Brain microvascular endothelial cell (primary cell): ENCODE measurements around the gene TVP23C.

Experiments
- DNase-seq: peaks from one replicate; pipeline ENCODE4 v3.0.0-alpha.2; 2020
- H3K27ac ChIP-seq: fragments of 250-450 bp; sonication (Bioruptor Pico); 2 replicates; pipeline ENCODE4 v1.5.1; 2020; ENCODE audit warnings: mild to moderate bottlenecking, moderate library complexity
- H3K27me3 ChIP-seq: fragments of 250-450 bp; sonication (Bioruptor Pico); replicated peaks from 2 replicates; pipeline ENCODE4 v1.5.1; 2020; ENCODE audit warnings: mild to moderate bottlenecking
- H3K36me3 ChIP-seq: fragments of 250-450 bp; sonication (Bioruptor Pico); replicated peaks from 2 replicates; pipeline ENCODE4 v1.5.1; 2020; ENCODE audit warnings: mild to moderate bottlenecking
- H3K4me3 ChIP-seq: 2 replicates; pipeline ENCODE4 v1.5.1; 2011; ENCODE audit warnings: low read depth, mild to moderate bottlenecking, control low read depth, low read length, moderate library complexity
- CTCF ChIP-seq: IDR thresholded peaks from 2 replicates; pipeline ENCODE4 v1.5.1; 2011; ENCODE audit warnings: low read depth, mild to moderate bottlenecking, moderate library complexity, low read length, control low read depth, inconsistent platforms; ENCODE audit errors: missing control alignments
- in situ Hi-C: cut with HindIII; loops from 2 replicates; pipeline ENCODE4 v1.10.0; 2017; ENCODE audit warnings: low sequenced_read_pairs, low pct_ligation_motif_present

Gene TVP23C

DNA sequence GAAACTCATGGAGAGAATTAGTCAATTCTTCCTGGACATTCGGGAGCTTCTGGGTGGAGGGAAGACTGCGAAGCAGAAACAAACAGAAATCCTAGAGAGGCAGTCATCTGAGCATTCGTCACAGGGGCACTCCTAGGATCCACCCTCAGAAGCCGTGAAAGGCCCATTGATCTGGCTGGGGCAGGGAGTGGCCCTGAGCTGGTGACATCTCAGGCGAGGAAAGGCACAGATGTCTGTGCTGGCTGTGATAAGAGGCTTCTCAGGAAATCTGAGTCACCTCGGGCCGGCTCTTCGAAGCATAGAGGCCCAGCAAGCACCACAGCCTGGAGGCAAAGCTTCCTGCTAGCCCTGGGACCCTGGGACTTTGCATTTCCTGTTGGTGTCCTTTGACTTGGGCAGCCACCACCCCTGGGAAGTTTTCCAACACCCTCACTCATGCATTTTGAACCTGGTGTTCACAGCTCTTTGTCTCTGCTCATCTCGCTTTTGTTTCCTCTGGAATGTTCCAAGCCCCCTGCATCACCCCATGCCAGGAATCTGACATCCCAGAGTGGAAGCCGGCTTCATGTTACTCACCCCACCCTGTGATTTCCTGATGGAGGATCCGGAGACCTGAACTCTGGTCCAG, 72.5 kb downstream of the TVP23C start:
- Histone ChIP-seq H3K27me3 (no peaks in the 10 kb centered on the region), H3K4me3 (no peak overlapping the region), H3K36me3 (no peaks in the 10 kb centered on the region), H3K27ac (peak overlapping the region; percentile 70)
- no peak for TF ChIP-seq CTCF
- in situ Hi-C loops, result loop anchor here (25.0 kb wide), 1 partner anchor 203 kb away; no protein-coding TSS in a partner anchor
- DNase-seq, result peak; percentile 73

DNA sequence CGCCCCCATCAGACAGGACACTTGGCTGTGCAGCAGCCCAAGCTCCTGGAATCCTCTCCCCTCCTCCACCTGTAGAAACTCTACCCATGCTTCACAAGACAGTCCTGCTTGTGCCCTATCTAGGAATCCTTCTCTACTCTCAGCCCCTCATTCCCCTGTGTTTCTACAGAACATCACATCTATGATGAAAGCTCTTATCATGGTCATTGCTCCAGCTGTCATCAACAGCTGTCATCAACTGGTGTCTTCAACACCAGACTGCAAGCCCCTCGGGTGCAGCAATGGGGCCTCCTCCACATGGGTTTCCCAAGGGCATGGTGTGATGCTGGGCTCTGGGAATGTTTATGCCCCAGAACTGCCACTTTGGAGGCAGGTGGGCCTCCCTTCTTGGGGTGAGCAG, 74.7 kb downstream of the TVP23C start:
- no peak for TF ChIP-seq CTCF
- DNase-seq, result no peak
- no peaks in the 10 kb centered on the region for H3K27me3 ChIP-seq
- in situ Hi-C loops, result loop anchor here (25.0 kb wide), 1 partner anchor 201 kb away; no protein-coding TSS in a partner anchor
- H3K36me3 ChIP-seq, result no peaks in the 10 kb centered on the region
- H3K4me3 ChIP-seq, result no peak overlapping the region
- no peak overlapping the region for H3K27ac ChIP-seq

DNA sequence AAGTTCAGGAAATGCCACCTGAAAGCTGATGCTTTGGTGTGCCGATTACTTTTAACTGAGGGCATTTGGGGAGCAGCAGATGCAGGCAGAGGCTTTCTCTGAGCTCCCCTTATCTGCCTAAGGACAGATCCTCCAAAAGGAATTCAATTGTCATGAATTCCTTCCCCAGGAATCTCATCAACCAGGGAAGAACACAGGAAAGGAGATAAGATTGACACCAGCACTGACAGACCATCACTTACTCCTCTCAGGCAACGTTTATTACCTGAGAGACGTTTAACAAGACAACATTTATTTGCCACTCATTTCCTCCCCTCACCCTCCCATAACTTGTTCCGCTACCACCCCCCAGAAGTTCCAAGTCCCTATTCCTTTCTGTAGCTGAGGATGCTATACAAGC, 78.2 kb downstream of the TVP23C start:
- Histone ChIP-seq H3K27ac (no peak overlapping the region), H3K4me3 (no peak overlapping the region)
- no peak for TF ChIP-seq CTCF

DNA sequence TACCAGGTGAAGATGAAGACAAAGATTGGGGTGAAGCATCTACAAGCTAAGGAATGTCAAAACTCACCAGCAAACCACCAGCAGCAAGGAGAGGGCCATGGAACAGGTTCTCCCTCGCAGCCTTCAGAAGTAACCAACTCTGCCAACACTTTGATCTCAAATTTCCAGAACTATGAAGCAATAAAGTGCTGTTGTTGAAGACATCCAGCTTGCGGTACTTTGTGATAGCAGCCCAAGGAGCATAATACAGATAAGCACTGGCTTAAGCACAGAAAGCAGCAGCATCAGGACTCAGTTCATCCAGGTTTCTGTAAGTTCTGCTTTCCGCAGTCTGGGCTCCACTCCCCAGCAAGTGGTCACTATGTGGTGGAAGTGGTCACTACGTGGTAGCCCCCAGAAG, 79.9 kb downstream of the TVP23C start:
- Histone ChIP-seq H3K27ac (no peak overlapping the region), H3K4me3 (no peak overlapping the region), H3K27me3 (no peaks in the 10 kb centered on the region), H3K36me3 (no peaks in the 10 kb centered on the region)
- in situ Hi-C loops, result loop anchor here (25.0 kb wide), 1 partner anchor 196 kb away; no protein-coding TSS in a partner anchor
- TF ChIP-seq CTCF, result no peak
- no peak for DNase-seq

More for the DNA sequence above, 78.2 kb downstream of the TVP23C start:
- Histone ChIP-seq H3K36me3 (no peaks in the 10 kb centered on the region), H3K27me3 (no peaks in the 10 kb centered on the region)
- in situ Hi-C loops, result loop anchor here (25.0 kb wide), 1 partner anchor 198 kb away; no protein-coding TSS in a partner anchor
- no peak for DNase-seq

DNA sequence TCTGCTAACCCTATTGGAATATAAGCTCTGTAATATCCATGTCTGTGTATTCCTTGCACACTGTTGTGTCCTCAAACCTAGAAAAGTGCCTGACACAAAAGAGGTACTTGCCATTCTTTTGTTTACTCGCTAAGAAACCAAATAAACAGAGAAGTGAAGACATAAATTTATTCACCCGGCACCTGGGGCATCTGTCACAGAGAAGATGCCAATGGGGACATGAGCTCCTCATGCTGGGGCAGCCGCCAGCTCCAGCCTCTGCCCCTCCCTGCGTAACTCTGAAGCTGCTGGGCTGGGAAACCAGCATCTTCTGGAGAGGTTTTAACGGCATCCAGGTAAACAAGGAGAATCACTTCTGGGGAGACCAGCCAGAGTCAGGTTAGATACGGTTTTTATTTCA, 80.8 kb downstream of the TVP23C start:
- no peak for TF ChIP-seq CTCF
- Histone ChIP-seq H3K27me3 (no peaks in the 10 kb centered on the region), H3K36me3 (no peaks in the 10 kb centered on the region), H3K27ac (no peak overlapping the region), H3K4me3 (no peak overlapping the region)
- no peak for DNase-seq
- in situ Hi-C loops, result loop anchor here (25.0 kb wide), 1 partner anchor 195 kb away; no protein-coding TSS in a partner anchor

DNA sequence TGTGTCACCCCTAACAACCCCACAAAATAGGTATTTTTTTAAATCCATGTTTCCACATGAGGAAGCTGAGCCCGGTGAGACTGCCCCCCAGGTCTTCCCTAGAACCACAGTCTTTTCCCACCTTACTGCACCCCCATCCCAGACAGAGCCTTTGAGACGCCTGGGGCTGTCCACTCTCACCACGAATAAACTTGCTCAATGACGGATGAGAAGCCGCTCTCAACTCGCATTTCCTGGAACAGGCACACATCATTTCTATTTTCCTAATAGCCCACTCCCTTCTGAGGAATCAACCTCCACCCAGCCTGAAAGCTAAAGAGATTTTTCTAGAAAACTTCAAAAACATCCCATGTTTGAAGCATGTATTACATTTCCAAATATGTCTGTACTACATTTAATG, 81.8 kb downstream of the TVP23C start:
- in situ Hi-C loops, result loop anchor here (25.0 kb wide), 1 partner anchor 194 kb away; no protein-coding TSS in a partner anchor
- Histone ChIP-seq H3K27ac (no peak overlapping the region), H3K36me3 (no peaks in the 10 kb centered on the region), H3K27me3 (no peaks in the 10 kb centered on the region), H3K4me3 (no peak overlapping the region)
- DNase-seq, result no peak
- no peak for TF ChIP-seq CTCF
